SK-MEL-5 (cell line): ENCODE data around the gene A3GALT2. TPM values are rescaled to one million over a fixed set of nuclear protein-coding genes. Genes with fewer than 3 reads are reported as not detected.

Source experiments
- DNase-seq: peaks from one replicate; pipeline ENCODE4 v3.0.0-alpha.2; 2016; ENCODE audit warnings: low read depth, low spot score
- in situ Hi-C: cut with HindIII; loops from 2 replicates; pipeline ENCODE4 v1.10.0; 2016; ENCODE audit warnings: low sequenced_read_pairs, high pct_unique_total_duplicates, low pct_unique_long_range_greater_than_20kb
- total RNA-seq: library from RNA; depleted of rRNA; stranded (reverse); fragments of >200 nt; shearing (Covaris generic); gene quantifications from 2 replicates; pipeline ENCODE4 v1.2.3, GENCODE V29; 2014

Gene A3GALT2
- total RNA-seq, 1 experiment from 2014 or later, result not detected

DNA sequence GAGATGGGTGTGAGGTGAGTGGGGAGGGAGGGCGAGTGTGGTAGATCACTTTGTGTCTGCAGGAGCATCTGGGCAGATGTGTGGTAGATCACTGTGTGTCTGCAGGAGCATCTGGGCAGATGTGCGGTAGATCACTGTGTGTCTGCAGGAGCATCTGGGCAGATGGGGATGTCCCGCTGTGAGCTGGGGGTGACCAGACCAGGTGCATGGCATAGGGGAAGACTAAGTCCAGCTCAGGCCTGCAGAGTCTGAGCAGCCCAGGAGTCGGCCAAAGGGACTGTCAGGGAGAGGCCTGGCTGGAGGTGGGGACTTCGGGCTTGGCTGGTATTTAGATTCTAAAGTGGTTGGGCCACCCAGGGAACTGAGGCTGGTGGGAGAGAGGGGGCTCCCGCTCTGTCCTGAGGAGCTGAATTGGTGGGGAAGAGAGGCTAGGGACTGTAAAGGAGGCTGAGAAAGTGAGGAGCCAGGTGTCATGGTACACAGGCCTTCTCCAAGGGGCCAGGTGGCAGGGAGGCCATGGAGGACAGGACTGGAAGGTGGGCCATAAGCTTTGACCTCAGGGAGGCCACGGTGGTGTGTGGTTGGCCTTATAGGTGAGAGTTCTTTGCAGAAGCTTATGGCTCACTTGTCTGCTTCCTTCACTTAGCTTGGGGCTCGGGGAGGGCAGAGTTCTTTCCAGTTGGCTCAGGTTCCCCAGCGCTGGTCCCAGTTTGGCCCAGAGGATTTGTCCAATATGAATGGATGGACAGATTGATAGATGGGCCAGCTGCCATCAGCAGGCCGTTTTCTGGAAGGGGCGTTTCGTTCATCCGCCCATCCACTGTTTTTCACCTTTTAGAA, 49.0 kb downstream of the A3GALT2 start:
- DNase-seq, result no peak
- in situ Hi-C loops, result no loop called here

DNA sequence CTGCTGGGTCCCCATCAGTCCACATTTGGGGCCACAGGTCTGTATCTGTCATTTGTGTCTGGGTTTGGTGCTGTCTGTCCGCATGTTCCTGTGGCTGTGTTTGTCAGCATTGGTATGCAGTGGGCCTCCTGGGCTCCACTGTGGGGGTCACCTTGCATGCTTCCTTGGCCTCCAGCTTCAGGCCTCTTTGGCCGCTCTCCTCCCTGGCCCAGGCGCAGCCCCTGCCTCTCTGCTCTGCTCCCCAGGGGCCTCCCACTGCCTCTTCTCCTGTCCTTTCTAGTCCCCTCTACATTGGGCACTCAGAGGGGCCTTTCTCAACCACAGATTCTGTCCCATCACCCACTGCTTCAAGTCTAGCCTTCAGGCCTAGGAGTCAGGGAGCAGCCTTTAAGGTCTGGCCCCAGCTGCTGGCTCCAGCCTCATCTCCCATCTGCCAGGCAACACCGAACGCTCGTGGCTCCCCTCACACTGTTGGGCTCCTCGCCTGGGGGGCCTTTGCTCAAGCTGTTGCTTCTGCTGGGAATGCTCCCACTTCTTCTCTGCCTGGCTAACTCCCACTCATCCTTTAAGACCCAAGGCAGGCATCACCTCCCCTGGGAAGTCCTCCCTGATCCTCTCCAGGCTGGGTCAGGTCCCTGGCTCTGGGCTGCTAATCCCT, 50.0 kb downstream of the A3GALT2 start:
- no peak for DNase-seq
- in situ Hi-C loops, result no loop called here

DNA sequence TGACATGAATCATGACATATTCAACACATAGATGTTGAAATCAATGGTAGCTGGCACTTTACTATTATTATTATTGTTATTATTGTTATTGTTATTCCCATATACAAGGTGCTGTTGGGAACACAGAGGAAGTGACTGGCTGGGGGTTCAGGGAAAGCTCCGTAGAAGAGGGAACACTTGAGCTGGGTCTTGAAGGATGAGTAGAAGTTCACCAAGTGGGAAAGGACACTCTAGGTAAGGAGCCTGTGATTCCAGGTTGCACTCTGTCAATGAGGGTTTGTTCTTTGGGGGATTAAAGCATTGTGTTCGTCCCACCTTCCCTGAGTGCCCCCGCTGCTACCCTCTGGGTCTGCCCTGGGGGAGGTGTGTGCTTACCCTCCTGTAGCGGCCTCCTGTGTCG, 50.5 kb downstream of the A3GALT2 start:
- DNase-seq, result no peak
- in situ Hi-C loops, result no loop called here

DNA sequence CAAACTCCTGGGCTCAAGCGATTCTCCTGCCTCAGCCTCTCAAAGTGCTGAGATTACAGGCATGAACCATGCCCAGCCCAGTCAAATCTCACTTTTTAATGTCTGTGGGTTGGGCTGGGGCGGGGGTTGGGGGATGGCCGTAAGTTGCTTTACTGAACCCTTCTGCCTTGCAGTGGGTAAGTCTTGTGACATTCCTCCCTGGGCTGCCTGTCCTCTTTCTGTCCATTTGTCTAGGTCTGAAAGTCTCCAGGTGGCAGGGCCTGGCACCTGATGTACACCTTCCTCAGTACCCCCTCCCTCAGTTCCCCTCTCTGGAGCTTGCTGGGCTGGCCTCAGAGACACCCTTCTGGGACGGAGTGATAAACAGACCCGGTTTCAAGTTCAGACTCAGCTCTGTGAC, 51.3 kb downstream of the A3GALT2 start:
- no peak for DNase-seq
- in situ Hi-C loops, result no loop called here

DNA sequence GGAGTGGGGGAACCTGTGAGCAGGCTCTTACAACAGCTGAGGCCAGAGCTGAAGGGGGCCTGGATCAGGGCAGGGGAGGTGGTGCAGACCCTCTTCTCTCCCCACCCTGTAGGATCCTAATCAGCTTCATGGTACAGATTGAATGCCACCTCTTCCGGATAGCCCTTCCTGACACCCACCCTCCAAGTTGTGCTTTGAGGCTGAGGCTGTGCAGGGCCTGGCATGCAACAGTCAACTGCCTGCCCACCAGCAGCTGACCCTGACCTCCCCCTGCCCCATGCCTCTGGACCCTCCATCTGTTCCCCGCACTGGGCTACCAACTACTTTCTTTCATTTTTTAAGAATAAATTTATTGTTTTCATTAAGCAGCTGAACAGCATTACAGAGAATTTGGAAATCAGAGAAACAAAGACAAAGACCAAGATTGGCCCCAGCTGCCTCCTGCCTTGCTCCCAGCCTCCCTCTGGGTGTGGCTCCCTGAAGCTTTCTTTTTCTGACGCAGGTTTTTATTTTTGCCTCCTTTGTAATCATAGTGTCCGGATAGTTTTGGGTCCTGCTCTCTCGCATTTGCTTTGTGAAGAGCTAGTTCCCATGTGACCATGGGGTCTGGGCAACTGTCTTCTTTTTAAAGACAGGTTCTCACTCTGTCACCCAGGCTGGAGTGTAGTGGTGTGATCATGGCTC, 51.8 kb downstream of the A3GALT2 start:
- no peak for DNase-seq
- in situ Hi-C loops, result no loop called here

DNA sequence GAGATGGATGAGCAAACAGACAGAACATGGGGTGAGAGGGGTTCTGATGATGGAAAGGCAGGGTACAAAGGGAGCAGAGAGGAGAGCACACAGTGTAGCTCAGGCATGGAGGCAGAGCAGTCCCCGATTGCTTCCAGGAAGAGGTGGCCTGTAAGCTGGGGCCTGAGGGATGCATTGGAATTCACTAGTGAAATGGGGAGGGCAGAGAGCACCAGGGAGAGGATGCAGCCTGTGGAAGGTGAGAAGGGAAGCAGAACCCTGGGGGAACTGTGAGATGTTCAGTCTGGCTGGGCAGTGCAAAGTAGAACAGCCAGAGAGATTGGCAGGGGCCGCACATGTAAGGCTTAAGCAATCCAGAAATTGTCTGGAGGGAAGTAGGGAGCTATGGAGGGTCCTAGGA, 52.4 kb downstream of the A3GALT2 start:
- in situ Hi-C loops, result no loop called here

DNA sequence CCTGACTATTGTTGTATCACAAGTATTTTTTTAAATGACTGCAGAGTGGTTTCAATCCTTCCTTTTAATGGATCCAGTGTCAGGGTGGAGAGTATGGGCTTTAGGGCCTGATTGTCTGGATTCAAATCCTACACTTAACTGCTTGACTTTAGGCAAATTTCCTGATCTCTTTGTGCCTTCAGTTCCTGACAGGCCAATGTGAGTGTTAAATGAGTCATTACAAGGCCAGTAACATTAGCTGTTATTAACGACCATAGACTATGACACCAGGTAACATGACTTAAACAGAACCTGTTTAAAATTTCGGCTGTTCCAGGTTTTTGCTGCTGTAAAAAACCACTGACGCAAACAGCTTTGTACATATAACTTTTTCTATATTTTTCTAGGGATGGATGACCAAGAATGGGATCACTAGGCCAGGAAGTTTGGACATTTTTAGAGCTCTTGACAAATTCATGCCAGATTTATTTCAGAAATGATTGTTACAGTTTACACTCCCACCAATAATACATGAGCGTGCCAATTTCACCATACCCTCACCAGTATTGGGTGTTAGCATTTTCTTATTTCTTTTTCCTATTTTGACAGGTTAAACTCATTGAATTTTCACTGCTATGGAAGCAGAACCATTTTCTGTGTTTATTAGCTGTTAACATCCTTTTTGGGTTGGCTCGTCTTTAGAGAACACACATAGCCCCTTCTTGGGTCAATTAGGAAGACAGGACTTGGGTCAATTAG, 53.3 kb downstream of the A3GALT2 start:
- in situ Hi-C loops, result no loop called here

More for the DNA sequence above, 52.4 kb downstream of the A3GALT2 start:
- no peak for DNase-seq

DNA sequence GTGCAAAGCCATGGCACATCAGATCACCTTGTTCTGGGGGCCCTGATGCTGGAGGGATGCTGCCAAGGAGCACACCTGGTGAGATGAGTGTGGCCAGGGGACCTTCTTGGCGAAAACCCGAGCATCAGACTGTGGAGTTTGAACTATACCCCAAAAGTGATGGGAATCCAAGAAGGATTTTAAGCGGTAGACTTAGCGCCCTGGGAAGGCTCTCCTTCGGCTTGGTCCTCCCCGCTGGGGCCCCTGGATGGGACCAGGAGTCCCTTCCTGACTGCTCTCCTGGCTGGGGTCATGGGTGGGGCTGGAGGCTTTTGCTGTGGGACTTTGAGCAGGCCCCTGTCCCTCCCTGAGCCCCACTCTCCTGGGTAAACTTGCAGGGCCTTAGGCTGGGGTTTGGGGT, 54.1 kb downstream of the A3GALT2 start:
- no peak for DNase-seq
- in situ Hi-C loops, result no loop called here

More for the DNA sequence above, 53.3 kb downstream of the A3GALT2 start:
- no peak for DNase-seq

DNA sequence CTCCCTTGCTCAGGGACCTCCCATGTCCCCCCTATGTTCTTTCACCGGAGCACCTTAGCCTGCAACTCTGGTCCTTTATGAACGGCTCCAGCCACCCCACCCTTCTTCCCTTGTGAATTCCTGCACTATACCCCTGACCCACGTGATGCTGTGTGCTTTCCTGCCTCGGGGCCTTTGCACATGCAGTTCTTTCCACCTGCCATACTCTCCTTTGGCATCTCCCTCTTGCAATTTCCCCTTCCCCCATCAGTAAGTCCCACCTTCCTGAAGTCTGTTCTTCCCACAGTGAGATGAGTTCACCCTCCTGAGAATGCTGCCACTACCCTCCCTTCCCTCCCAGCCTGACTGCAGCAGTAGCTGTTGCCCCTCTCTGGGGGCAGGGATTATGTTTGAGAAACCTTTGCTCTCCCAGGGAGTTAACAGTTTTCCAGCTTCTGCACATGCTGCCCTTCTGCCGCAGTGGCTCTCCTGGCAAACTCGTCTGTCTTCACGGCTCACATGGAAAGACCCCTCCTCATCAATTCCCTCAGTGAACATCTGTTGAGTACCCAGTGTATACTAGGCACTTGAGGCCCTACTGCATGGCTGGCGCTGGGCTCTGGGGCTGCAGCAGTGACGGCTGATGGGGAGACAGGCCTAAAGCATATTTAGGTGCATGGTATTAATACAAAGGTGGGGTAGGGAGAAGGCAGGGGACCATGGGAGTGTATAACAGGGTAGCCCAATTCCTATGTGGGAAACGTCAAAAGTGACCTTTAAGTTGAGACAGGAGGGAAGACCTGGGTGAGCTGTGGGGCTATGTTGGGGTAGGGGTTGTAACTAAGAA, 54.9 kb downstream of the A3GALT2 start:
- in situ Hi-C loops, result no loop called here

DNA sequence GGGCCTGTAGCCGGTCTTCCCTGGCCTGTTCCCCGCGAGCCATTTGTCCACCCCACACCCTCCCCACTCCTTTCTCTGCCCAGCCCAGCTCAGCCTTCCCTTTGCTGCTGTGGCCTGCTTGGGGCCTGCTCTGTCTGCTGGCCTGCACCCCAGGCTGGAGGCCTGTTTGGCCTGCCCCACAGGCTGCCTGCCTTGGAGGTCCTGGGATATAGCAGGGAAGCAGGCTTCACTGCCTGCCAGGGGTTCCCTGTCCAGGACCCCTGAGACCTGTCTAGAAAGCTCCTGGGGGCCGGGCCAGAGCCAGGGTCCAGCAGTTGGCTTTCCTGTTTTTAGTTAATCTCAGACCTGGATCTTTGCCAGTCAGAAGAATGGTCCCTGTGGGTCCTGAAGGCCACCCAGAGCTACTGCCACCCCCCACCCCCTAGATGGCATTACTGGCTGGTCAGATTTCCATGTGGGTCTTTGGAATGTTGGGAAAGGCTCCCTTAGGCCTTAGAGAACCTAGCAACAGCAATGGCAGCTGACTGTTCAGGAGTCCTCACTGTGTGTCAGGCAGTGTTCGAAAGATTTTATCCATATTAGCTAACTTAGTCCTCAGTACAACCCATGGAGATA, 56.9 kb downstream of the A3GALT2 start:
- in situ Hi-C loops, result no loop called here

More for the DNA sequence above, 54.9 kb downstream of the A3GALT2 start:
- DNase-seq, result no peak

DNA sequence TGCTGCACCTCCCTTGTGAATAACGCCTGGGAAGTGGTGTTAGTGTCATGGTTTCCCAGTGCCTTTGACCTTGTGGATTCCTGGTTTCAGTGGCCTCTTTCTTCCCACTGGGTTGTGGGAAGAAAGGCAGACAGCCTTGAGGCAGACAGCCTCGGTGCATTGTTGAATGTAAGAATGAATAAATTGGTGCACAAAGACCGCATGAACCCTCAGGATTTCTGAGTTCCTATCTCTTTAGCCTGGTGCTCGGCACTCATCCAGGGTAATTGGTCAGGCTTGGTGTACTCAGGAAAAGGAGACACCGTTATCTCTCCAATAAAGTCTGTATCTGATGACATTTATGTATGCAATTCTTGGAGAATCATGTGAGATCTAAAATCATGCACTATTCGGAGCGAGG, 59.6 kb downstream of the A3GALT2 start:
- in situ Hi-C loops, result no loop called here
- DNase-seq, result peak; percentile 55

More for the DNA sequence above, 56.9 kb downstream of the A3GALT2 start:
- DNase-seq, result no peak

DNA sequence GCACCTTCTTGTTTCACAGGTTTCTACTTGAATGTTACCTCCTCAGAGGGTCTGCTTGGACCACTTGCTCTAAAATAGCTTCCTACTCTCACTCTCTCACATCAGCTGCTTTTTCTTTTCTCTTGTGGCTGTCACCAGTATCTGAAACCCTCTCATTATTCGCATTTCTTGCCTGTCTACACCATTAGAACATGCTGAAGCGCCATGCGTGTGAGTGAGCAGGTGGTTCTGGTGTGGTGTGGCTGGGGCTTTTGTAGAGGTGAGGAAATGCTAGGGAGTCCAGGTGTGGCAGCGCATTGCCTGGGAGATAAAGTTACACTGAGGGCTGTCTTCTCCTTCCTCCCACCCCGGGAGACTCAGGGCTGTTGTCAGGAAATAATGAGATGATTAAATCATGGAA, 60.5 kb downstream of the A3GALT2 start:
- no peak for DNase-seq
- in situ Hi-C loops, result no loop called here

DNA sequence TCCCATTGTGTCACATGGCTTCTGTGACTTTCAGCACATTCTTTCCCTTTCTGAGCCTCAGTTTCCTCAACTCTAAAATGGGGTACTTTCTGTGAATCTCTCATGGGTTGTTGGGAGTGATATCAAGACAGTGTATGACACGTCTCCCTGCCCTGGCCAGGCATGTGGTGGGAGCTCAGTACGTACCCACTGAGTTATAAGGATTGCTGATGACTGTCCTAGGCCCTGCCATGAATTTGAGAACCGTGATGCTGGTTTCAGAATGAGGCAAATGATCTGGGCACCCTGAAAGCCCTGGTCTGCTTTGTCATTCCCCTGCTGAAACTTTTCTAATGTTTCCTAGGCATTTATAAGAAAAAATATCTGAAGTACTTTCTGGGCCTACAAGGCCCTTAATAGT, 61.0 kb downstream of the A3GALT2 start:
- no peak for DNase-seq
- in situ Hi-C loops, result no loop called here

DNA sequence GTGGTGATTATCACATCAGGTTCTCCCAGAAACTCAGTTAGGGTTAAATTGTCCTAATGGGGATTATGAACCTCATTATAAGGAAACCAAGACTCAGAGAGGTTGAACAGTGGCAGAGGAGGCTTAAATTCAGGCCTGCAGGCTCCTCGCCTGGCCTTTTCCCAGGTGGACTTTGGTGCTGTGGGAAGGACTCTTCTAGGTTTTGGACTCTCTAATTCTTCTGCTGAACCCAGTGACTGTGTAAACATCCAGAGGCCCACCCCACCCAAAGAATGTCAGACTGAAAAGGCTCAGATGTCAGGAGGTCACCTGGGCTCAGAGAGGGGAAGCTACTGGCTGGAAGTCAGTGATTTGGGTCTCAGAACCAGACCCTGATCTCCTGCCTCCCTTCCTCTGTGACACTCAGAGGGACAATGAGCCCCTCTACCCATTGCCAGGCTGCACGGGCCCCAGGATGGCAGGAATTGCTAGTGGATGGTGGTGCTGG, 62.1 kb downstream of the A3GALT2 start:
- no peak for DNase-seq

DNA sequence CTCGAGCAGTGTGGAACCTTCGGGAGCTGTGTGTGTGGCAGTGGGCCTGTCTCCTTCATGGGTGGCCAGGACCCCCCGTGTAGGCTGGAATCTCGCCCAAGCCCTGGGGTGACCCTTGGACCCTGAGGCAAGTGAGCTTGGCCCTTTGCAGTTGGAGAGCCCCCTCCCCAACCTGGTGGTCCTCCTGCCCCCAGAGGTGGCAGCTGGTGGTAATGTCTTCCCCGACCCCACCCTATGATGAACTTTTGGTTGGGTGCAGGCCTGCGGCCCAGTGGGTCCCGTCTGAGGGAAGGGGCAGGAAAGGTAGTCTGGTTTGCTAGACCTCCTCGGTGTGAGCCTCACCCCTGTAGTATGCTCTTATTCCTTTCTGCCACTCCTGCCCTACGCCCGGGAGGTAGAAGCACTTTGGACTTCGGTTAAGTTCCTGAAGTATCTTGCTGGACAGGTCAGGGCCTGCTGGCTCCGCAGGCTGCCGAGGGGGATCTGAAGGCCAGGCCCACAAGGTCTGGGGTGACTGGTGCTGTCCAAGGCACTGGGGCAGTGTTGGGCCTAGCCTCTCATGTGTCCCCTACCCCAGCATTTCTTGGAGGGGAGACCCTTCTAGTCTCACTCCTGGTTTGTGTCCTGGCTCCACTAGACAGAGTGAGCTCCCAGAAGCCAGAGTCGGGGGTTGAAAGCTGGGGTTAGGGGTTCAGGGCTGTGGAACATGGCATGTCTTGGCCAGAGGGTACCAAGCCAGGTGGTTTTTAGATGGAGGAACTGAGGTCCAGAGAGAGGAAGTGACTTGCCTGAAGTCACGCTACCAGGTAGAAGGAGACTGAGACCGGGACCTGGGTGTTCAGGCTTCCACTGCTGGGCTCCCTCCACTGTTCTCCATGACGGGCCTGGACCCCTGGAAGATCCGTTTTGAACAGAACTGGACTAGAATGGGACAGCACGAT, 62.9 kb downstream of the A3GALT2 start:
- DNase-seq, result no peak
- in situ Hi-C loops, result no loop called here

More for the DNA sequence above, 62.1 kb downstream of the A3GALT2 start:
- in situ Hi-C loops, result no loop called here
